Renal pelvis (tissue), 4 donors: ENCODE data around the gene NCOA7. TPM values are rescaled to one million over a fixed set of nuclear protein-coding genes. Genes with fewer than 3 reads are reported as not detected.
A peak's percentile ranks its signal among the peaks of the same experiment; 100 is the strongest.

ENCODE experiments used
- DNase-seq: peaks from one replicate; pipeline ENCODE4 v3.0.0-alpha.2; 2013
- polyA plus RNA-seq, 3 donors: library from polyadenylated mRNA; unstranded; fragments of 120-200 nt; gene quantifications; one replicate each; pipeline ENCODE4 v1.2.1, GENCODE V29; 2013; ENCODE audit not compliant: insufficient read length in 3 of 3

Gene NCOA7
- polyA plus RNA-seq, 3 donors: 31.4 to 50.9 (median 42.6) TPM

- DNase-seq: no peak
Measured at GRCh38 chr6:125808591-125808990, 17.8 kb downstream of the NCOA7 start.

GRCh38 chr6:125809570-125810170, 18.9 kb downstream of the NCOA7 start:
- no peak for DNase-seq

GRCh38 chr6:125810445-125810844, 19.7 kb downstream of the NCOA7 start:
- DNase-seq: peak; percentile 76

- DNase-seq: no peak
Measured at GRCh38 chr6:125811259-125811658, 20.5 kb downstream of the NCOA7 start.

GRCh38 chr6:125812394-125813292, 21.9 kb downstream of the NCOA7 start:
- no peak for DNase-seq

- DNase-seq: no peak
Measured at GRCh38 chr6:125814481-125814880, 23.7 kb downstream of the NCOA7 start.

- no peak for DNase-seq
Measured at GRCh38 chr6:125815080-125815910, 24.5 kb downstream of the NCOA7 start.

- no peak for DNase-seq
Measured at GRCh38 chr6:125816828-125817280, 26.1 kb downstream of the NCOA7 start.

GRCh38 chr6:125818225-125818657, 27.5 kb downstream of the NCOA7 start:
- no peak for DNase-seq

- DNase-seq: no peak
Measured at GRCh38 chr6:125818772-125819260, 28.1 kb downstream of the NCOA7 start.

- no peak for DNase-seq
Measured at GRCh38 chr6:125819535-125820326, 29.0 kb downstream of the NCOA7 start.

GRCh38 chr6:125821825-125822281, 31.1 kb downstream of the NCOA7 start:
- peak; percentile 51 for DNase-seq

- DNase-seq: no peak
Measured at GRCh38 chr6:125823180-125823579, 32.4 kb downstream of the NCOA7 start.

GRCh38 chr6:125824946-125825771, 34.4 kb downstream of the NCOA7 start:
- no peak for DNase-seq

GRCh38 chr6:125826695-125827463, 36.1 kb downstream of the NCOA7 start:
- DNase-seq: no peak

GRCh38 chr6:125827788-125828320, 37.1 kb downstream of the NCOA7 start:
- no peak for DNase-seq

- no peak for DNase-seq
Measured at GRCh38 chr6:125828476-125829039, 37.8 kb downstream of the NCOA7 start.

- DNase-seq: no peak
Measured at GRCh38 chr6:125829433-125829832, 38.7 kb downstream of the NCOA7 start.

- DNase-seq: no peak
Measured at GRCh38 chr6:125831659-125832058, 40.9 kb downstream of the NCOA7 start.
